Measurements from ENCODE around the gene MED12L.

The MED12L gene

GRCh38 chr3:151452841-151453240 is 367.4 kb downstream of the MED12L start:
- Histone ChIP-seq H3K27me3 (ENCODE audit: insufficient read depth, poor library complexity, severe bottlenecking) (no peaks in the 10 kb centered on the region), H3K4me3 (replicated peaks; ENCODE audit: insufficient read depth, low read length) (no peak overlapping the region), H3K27ac (replicated peaks) (no peak overlapping the region)
- TF ChIP-seq CTCF (IDR thresholded peaks at IDR 0.05; ENCODE audit: insufficient read depth, low read length) = no peak
- TF ChIP-seq REST (IDR thresholded peaks at IDR 0.05; ENCODE audit: insufficient replicate concordance, low read depth) = no peak
- TF ChIP-seq SPI1 (IDR thresholded peaks at IDR 0.05; ENCODE audit: borderline replicate concordance, low read depth) = no peak
- no peak for TF ChIP-seq GABPA (IDR thresholded peaks at IDR 0.05; ENCODE audit: low read depth)
- TF ChIP-seq POLR2AphosphoS5 (IDR thresholded peaks at IDR 0.05; ENCODE audit: low read depth) = no peak
- no peak for DNase-seq (ENCODE audit: low read depth in 1 of 2, low spot score in 1 of 2)

GRCh38 chr3:151456065-151456464 is 370.6 kb downstream of the MED12L start:
- TF ChIP-seq POLR2AphosphoS5 (IDR thresholded peaks at IDR 0.05; ENCODE audit: low read depth) = no peak
- no peak for TF ChIP-seq CTCF (IDR thresholded peaks at IDR 0.05; ENCODE audit: insufficient read depth, low read length)
- Histone ChIP-seq H3K27ac (replicated peaks) (no peak overlapping the region), H3K27me3 (ENCODE audit: insufficient read depth, poor library complexity, severe bottlenecking) (no peaks in the 10 kb centered on the region), H3K4me3 (replicated peaks; ENCODE audit: insufficient read depth, low read length) (no peak overlapping the region)
- DNase-seq (ENCODE audit: low read depth in 1 of 2, low spot score in 1 of 2) = no peak

GRCh38 chr3:151459358-151459757 is 373.9 kb downstream of the MED12L start:
- no peak for DNase-seq (ENCODE audit: low read depth in 1 of 2, low spot score in 1 of 2)
- H3K27me3 ChIP-seq (ENCODE audit: insufficient read depth, poor library complexity, severe bottlenecking) = no peaks in the 10 kb centered on the region
- no peak for TF ChIP-seq REST (IDR thresholded peaks at IDR 0.05; ENCODE audit: insufficient replicate concordance, low read depth)
- no peak for TF ChIP-seq GABPA (IDR thresholded peaks at IDR 0.05; ENCODE audit: low read depth)
- TF ChIP-seq CTCF (IDR thresholded peaks at IDR 0.05; ENCODE audit: insufficient read depth, low read length) = no peak
- TF ChIP-seq SPI1 (IDR thresholded peaks at IDR 0.05; ENCODE audit: borderline replicate concordance, low read depth) = no peak
- no peak for TF ChIP-seq POLR2AphosphoS5 (IDR thresholded peaks at IDR 0.05; ENCODE audit: low read depth)

GRCh38 chr3:151460228-151460627 is 374.8 kb downstream of the MED12L start:
- H3K4me3 ChIP-seq (replicated peaks; ENCODE audit: insufficient read depth, low read length) = no peak overlapping the region
- DNase-seq (ENCODE audit: low read depth in 1 of 2, low spot score in 1 of 2) = no peak
- TF ChIP-seq REST (IDR thresholded peaks at IDR 0.05; ENCODE audit: insufficient replicate concordance, low read depth) (no peak), POLR2AphosphoS5 (IDR thresholded peaks at IDR 0.05; ENCODE audit: low read depth) (no peak), SPI1 (IDR thresholded peaks at IDR 0.05; ENCODE audit: borderline replicate concordance, low read depth) (no peak), CTCF (IDR thresholded peaks at IDR 0.05; ENCODE audit: insufficient read depth, low read length) (no peak), GABPA (IDR thresholded peaks at IDR 0.05; ENCODE audit: low read depth) (no peak)
- no peaks in the 10 kb centered on the region for H3K27me3 ChIP-seq (ENCODE audit: insufficient read depth, poor library complexity, severe bottlenecking)
- H3K27ac ChIP-seq (replicated peaks) = no peak overlapping the region

More at GRCh38 chr3:151459358-151459757, 373.9 kb downstream of the MED12L start:
- Histone ChIP-seq H3K4me3 (replicated peaks; ENCODE audit: insufficient read depth, low read length) (no peak overlapping the region), H3K27ac (replicated peaks) (no peak overlapping the region)
